ENCODE data around the gene H2AZ1. TPM values are rescaled to one million over a fixed set of nuclear protein-coding genes. Genes with fewer than 3 reads are reported as not detected.

The H2AZ1 gene
- total RNA-seq, 1 donor from 2014 or later, result 22.4 TPM

GRCh38 chr4:99917575-99917974 is 32.5 kb downstream of the H2AZ1 start:
- H3K4me3 ChIP-seq, result no peak overlapping the region
- TF ChIP-seq, protein P1, sequence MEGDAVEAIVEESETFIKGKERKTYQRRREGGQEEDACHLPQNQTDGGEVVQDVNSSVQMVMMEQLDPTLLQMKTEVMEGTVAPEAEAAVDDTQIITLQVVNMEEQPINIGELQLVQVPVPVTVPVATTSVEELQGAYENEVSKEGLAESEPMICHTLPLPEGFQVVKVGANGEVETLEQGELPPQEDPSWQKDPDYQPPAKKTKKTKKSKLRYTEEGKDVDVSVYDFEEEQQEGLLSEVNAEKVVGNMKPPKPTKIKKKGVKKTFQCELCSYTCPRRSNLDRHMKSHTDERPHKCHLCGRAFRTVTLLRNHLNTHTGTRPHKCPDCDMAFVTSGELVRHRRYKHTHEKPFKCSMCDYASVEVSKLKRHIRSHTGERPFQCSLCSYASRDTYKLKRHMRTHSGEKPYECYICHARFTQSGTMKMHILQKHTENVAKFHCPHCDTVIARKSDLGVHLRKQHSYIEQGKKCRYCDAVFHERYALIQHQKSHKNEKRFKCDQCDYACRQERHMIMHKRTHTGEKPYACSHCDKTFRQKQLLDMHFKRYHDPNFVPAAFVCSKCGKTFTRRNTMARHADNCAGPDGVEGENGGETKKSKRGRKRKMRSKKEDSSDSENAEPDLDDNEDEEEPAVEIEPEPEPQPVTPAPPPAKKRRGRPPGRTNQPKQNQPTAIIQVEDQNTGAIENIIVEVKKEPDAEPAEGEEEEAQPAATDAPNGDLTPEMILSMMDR (IDR thresholded peaks at IDR 0.05), result no peak
- no peaks in the 10 kb centered on the region for H3K27me3 ChIP-seq
- no peaks in the 10 kb centered on the region for H3K9me3 ChIP-seq
- peaks cover 5 to 43% of the 10 kb centered on the region in 2 donors for H3K36me3 ChIP-seq
- intact Hi-C loops (cut with DNase I), result no loop called here
- no peak for DNase-seq (ENCODE audit: low spot score in 2 of 2)
- H3K27ac ChIP-seq, result no peak overlapping the region
- no peaks in the 10 kb centered on the region for H3K4me1 ChIP-seq

DNA sequence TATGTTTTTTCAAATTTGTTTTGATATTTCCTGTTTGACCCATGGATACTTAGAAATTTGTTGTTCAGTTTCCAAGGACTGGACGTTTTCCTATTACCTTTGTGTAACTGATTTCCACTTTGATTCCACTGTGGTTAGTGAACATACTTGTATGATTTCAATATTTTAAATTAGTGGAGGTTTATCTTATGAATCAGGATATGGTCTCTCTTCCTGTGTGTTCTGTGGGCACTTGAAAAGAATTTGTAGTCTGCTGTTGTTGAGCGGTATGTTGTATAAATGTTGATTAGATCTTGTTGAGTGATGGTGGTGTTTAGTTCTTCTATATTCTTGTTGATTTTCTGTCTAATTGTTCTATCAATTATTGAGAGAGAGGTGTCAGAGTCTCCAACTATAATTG is 34.6 kb downstream of the H2AZ1 start:
- Histone ChIP-seq H3K36me3 (peaks cover 5 to 40% of the 10 kb centered on the region in 2 donors), H3K27ac (no peak overlapping the region), H3K4me1 (no peaks in the 10 kb centered on the region), H3K4me3 (no peak overlapping the region), H3K27me3 (no peaks in the 10 kb centered on the region), H3K9me3 (no peaks in the 10 kb centered on the region)
- DNase-seq (ENCODE audit: low spot score in 2 of 2), result no peak
- TF ChIP-seq, protein P1 (IDR thresholded peaks at IDR 0.05), result no peak
- intact Hi-C loops (cut with DNase I), result no loop called here

Other genes with a start within 250 kb of the H2AZ1 start
- not detected for gene DAPP1, start 133.4 kb downstream of the H2AZ1 start, total RNA-seq
- 9.6 TPM for gene LAMTOR3, start 55.8 kb downstream of the H2AZ1 start, total RNA-seq
- 15.5 TPM for gene DNAJB14, start 3.7 kb downstream of the H2AZ1 start, total RNA-seq
- 4.8 TPM for gene DDIT4L, start 240.2 kb upstream of the H2AZ1 start, total RNA-seq